Erythroblast (primary cell): ENCODE results near the gene RABEP1.

ENCODE experiments used
- DNase-seq, 2 experiments: peaks; one replicate each; lab custom pipeline; 2025; lab: John Stamatoyannopoulos, UW
- GATA1 ChIP-seq: IDR thresholded peaks from 2 replicates; pipeline ENCODE4 v1.6.1; 2011; ENCODE audit warnings: low read depth, mild to moderate bottlenecking, control low read depth, low read length, moderate library complexity
- POLR2A ChIP-seq: IDR thresholded peaks from 2 replicates; pipeline ENCODE4 v1.6.1; 2011; ENCODE audit warnings: mild to moderate bottlenecking, low read length

RABEP1 gene

GRCh38 chr17:5254414-5254813 lies 27.7 kb upstream of the RABEP1 start:
- no peak for DNase-seq
- no peak for TF ChIP-seq POLR2A
- TF ChIP-seq GATA1: no peak

GRCh38 chr17:5254903-5255521 lies 27.1 kb upstream of the RABEP1 start:
- TF ChIP-seq GATA1 (no peak), POLR2A (no peak)
- DNase-seq: no peak

GRCh38 chr17:5257124-5257523 lies 25.0 kb upstream of the RABEP1 start:
- TF ChIP-seq POLR2A: no peak
- no peak for TF ChIP-seq GATA1
- DNase-seq: no peak

- no peak for TF ChIP-seq POLR2A
- no peak for TF ChIP-seq GATA1
- DNase-seq: no peak
Observed at GRCh38 chr17:5260542-5260941, 21.5 kb upstream of the RABEP1 start.

- TF ChIP-seq POLR2A (no peak), GATA1 (no peak)
- no peak for DNase-seq
Observed at GRCh38 chr17:5262416-5262991, 19.6 kb upstream of the RABEP1 start.

GRCh38 chr17:5263441-5263840 lies 18.6 kb upstream of the RABEP1 start:
- DNase-seq: no peak
- TF ChIP-seq GATA1: no peak
- TF ChIP-seq POLR2A: no peak

- no peak for DNase-seq
- no peak for TF ChIP-seq POLR2A
- TF ChIP-seq GATA1: no peak
Observed at GRCh38 chr17:5264893-5265292, 17.2 kb upstream of the RABEP1 start.

- DNase-seq: no peak
- TF ChIP-seq GATA1 (no peak), POLR2A (no peak)
Observed at GRCh38 chr17:5269241-5269960, 12.7 kb upstream of the RABEP1 start.

- DNase-seq: no peak
- TF ChIP-seq GATA1: no peak
- no peak for TF ChIP-seq POLR2A
Observed at GRCh38 chr17:5272322-5272721, 9.8 kb upstream of the RABEP1 start.

GRCh38 chr17:5282642-5283217 lies 646 bp downstream of the RABEP1 start:
- TF ChIP-seq POLR2A (no peak), GATA1 (no peak)
- peak in 1 of 2 experiments; percentile 67 for DNase-seq

GRCh38 chr17:5283571-5284315 lies 1.7 kb downstream of the RABEP1 start:
- DNase-seq: peak; percentile 55 to 63
- TF ChIP-seq GATA1: no peak
- TF ChIP-seq POLR2A: no peak

- no peak for TF ChIP-seq GATA1
- no peak for TF ChIP-seq POLR2A
- DNase-seq: peak in 1 of 2 experiments; percentile 49
Observed at GRCh38 chr17:5284681-5285080, 2.6 kb downstream of the RABEP1 start.

GRCh38 chr17:5286846-5287245 lies 4.8 kb downstream of the RABEP1 start:
- TF ChIP-seq POLR2A: no peak
- no peak for TF ChIP-seq GATA1
- peak in 1 of 2 experiments; percentile 9 for DNase-seq

- DNase-seq: no peak
Observed at GRCh38 chr17:5291683-5292350, 9.7 kb downstream of the RABEP1 start.

More at GRCh38 chr17:5291683-5292350, 9.7 kb downstream of the RABEP1 start:
- no peak for TF ChIP-seq GATA1
- TF ChIP-seq POLR2A: no peak
